ENCODE data around the gene LZTFL1.
"Not testable (repeated sequence)": the region's sequence is repeated elsewhere in the genome, so short reads cannot be mapped to it uniquely, and the experiment has no call there.

DNA sequence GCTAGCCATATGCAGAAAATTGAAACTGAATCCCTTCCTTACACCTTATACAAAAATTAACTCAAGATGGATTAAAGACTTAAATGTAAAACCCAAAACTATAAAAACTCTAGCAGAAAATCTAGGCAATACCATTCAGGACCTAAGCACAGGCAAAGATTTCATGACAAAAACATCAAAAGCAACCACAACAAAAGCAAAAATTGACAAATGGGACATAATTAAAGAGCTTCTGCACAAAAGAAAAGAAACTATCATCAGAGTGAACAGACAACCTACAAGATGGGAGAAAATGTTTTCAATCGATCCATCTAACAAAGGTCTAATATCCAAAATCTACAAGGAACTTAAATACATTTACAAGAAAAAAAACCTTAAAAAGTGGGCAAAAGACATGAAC is 14.4 kb upstream of the LZTFL1 start:
- TF ChIP-seq, protein P1, sequence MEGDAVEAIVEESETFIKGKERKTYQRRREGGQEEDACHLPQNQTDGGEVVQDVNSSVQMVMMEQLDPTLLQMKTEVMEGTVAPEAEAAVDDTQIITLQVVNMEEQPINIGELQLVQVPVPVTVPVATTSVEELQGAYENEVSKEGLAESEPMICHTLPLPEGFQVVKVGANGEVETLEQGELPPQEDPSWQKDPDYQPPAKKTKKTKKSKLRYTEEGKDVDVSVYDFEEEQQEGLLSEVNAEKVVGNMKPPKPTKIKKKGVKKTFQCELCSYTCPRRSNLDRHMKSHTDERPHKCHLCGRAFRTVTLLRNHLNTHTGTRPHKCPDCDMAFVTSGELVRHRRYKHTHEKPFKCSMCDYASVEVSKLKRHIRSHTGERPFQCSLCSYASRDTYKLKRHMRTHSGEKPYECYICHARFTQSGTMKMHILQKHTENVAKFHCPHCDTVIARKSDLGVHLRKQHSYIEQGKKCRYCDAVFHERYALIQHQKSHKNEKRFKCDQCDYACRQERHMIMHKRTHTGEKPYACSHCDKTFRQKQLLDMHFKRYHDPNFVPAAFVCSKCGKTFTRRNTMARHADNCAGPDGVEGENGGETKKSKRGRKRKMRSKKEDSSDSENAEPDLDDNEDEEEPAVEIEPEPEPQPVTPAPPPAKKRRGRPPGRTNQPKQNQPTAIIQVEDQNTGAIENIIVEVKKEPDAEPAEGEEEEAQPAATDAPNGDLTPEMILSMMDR (IDR thresholded peaks at IDR 0.05): not testable (repeated sequence)
- TF ChIP-seq POLR2A (IDR thresholded peaks at IDR 0.05): not testable (repeated sequence)
